ENCODE measurements around the gene NFYA. TPM values are rescaled to one million over a fixed set of nuclear protein-coding genes. Genes with fewer than 3 reads are reported as not detected.

Gene NFYA
- total RNA-seq, 2 donors from 2014 or later: 9.2 to 20.6 TPM

DNA sequence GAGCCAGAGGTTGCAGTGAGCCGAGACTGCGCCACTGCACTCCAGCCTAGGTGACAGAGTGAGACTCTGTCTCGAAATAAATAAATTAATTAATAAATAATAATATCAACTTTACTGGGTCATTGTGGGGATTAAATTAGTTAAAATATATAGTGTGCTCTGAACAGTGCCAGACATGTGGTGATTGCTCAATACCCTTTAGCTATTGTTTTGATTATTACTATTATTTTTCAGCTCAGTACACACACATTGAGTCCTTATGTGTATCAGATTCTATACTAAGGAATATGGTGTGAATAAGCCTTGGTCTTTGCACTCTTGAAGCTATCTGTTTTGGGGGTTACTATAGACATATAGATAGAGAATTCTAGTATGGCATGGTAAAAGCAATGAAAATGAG is 52.5 kb downstream of the NFYA start:
- Histone ChIP-seq H3K27ac (no peak overlapping the region), H3K27me3 (replicated peaks; ENCODE audit: insufficient read depth) (no peaks in the 10 kb centered on the region), H3K4me3 (no peak overlapping the region), H3K4me1 (ENCODE audit: control insufficient read depth in 1 of 2, low read depth in 2 of 2) (no peaks in the 10 kb centered on the region), H3K36me3 (peaks cover 7% of the 10 kb centered on the region), H3K9me3 (no peaks in the 10 kb centered on the region)
- TF ChIP-seq CTCF (IDR thresholded peaks at IDR 0.05): no peak
- DNase-seq (ENCODE audit: low spot score): no peak
- no peak for ATAC-seq (ENCODE audit: insufficient number of reproducible peaks, low FRiP score, low read depth)

DNA sequence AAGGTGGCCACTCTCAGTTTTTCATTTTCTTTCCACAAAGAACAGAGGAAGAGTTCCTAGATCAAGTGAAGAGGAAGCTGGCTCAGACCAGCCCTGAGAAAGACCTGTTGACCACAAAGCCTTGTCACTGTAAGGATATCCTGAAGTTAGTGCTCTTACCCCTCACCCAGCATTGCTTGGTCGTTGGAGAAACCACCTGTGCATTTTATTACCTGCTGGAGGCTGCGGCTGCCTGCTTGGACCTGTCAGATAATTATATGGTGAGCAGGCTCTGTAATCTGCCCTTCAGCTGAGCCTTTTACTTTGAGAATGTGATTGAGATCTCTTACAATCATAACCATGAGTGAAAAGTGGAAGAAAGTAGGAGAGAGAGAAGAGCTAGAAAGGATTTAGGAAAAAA is 59.5 kb downstream of the NFYA start:
- DNase-seq (ENCODE audit: low spot score): no peak

DNA sequence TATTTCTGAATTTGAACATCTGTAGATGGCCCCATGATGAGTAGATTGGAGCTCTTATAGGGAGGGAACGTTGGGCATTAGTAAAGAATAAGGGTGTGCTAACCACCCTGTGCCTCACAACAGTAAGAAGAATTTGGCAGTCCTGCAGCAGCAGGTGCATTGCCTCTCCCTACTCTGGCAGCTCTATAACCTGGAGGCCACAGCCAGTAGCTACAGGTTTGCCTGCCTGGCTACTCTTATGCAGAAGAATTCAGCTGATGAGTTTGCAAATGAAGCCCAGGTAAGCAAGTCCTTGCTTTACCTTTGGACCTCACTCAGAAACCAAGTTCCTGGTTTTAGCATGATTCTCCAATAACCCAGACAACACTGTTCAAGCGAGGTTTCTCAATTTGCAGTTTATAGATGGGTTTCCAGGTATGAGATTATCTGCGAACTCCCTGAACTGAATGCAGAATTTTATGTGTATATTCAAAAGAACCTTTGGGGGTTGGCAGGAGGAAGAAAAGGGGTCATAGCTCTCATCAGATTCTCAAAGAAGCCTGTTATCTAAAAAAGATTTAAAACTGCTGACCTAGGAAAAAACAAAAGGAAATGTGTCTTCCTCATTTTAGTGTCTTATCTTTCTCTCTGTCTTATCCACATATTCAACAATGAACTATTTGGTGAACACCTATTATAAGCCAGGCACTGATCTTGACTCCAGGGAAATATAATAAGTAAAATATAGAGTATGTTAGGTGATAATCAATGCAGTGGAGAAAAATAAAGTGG is 62.5 kb downstream of the NFYA start:
- Histone ChIP-seq H3K36me3 (no peaks in the 10 kb centered on the region), H3K9me3 (no peaks in the 10 kb centered on the region), H3K4me3 (no peak overlapping the region), H3K4me1 (ENCODE audit: control insufficient read depth in 1 of 2, low read depth in 2 of 2) (no peaks in the 10 kb centered on the region), H3K27ac (no peak overlapping the region), H3K27me3 (replicated peaks; ENCODE audit: insufficient read depth) (no peaks in the 10 kb centered on the region)
- DNase-seq (ENCODE audit: low spot score) (no peak), ATAC-seq (ENCODE audit: insufficient number of reproducible peaks, low FRiP score, low read depth) (no peak)
- TF ChIP-seq CTCF (IDR thresholded peaks at IDR 0.05): no peak

More for the DNA sequence above, 59.5 kb downstream of the NFYA start:
- Histone ChIP-seq H3K36me3 (no peaks in the 10 kb centered on the region), H3K9me3 (no peaks in the 10 kb centered on the region), H3K4me3 (no peak overlapping the region), H3K27me3 (replicated peaks; ENCODE audit: insufficient read depth) (no peaks in the 10 kb centered on the region), H3K27ac (no peak overlapping the region), H3K4me1 (ENCODE audit: control insufficient read depth in 1 of 2, low read depth in 2 of 2) (no peaks in the 10 kb centered on the region)
- no peak for ATAC-seq (ENCODE audit: insufficient number of reproducible peaks, low FRiP score, low read depth)
- TF ChIP-seq CTCF (IDR thresholded peaks at IDR 0.05): no peak

DNA sequence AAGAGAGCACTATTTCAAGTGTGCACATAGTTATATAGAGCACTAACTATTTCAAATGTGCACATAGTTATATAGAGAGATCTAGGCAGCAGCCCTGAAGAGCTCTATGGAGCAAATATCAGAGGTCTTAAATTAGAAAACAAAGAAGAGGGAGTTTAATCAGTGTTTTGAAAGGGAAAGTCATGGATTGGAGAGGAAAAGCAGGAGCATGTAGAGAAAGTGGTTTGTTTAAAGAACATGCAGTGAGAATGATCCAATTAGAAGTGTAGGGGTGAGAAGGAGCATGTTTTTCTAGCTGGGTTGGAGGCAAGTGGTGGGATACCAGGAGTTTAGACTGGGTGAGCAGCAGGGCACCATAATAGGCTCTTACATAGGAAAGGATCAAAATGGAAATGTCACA is 64.1 kb downstream of the NFYA start:
- no peaks in the 10 kb centered on the region for H3K9me3 ChIP-seq
- no peak for ATAC-seq (ENCODE audit: insufficient number of reproducible peaks, low FRiP score, low read depth)
- H3K36me3 ChIP-seq: no peaks in the 10 kb centered on the region

GRCh38 chr6:41147917-41148316 is 75.1 kb downstream of the NFYA start:
- H3K27me3 ChIP-seq (replicated peaks; ENCODE audit: insufficient read depth): no peaks in the 10 kb centered on the region
- no peak for DNase-seq (ENCODE audit: low spot score)
- no peaks in the 10 kb centered on the region for H3K9me3 ChIP-seq
- no peak for ATAC-seq (ENCODE audit: insufficient number of reproducible peaks, low FRiP score, low read depth)
- H3K27ac ChIP-seq: no peak overlapping the region
- H3K36me3 ChIP-seq: peaks cover 3% of the 10 kb centered on the region
- no peaks in the 10 kb centered on the region for H3K4me1 ChIP-seq (ENCODE audit: control insufficient read depth in 1 of 2, low read depth in 2 of 2)
- H3K4me3 ChIP-seq: no peak overlapping the region
- no peak for TF ChIP-seq CTCF (IDR thresholded peaks at IDR 0.05)

More for the DNA sequence above, 64.1 kb downstream of the NFYA start:
- H3K27me3 ChIP-seq (replicated peaks; ENCODE audit: insufficient read depth): no peaks in the 10 kb centered on the region
- no peak for TF ChIP-seq CTCF (IDR thresholded peaks at IDR 0.05)
- no peak overlapping the region for H3K4me3 ChIP-seq
- H3K27ac ChIP-seq: no peak overlapping the region
- DNase-seq (ENCODE audit: low spot score): no peak
- no peaks in the 10 kb centered on the region for H3K4me1 ChIP-seq (ENCODE audit: control insufficient read depth in 1 of 2, low read depth in 2 of 2)

Other genes with a start within 250 kb of the NFYA start
- 1 to 10 TPM; 2.2 to 7.9 TPM for gene UNC5CL, start 33.8 kb upstream of the NFYA start, total RNA-seq
- not detected for gene TSPO2, start 30.5 kb upstream of the NFYA start, total RNA-seq
- gene APOBEC2, start 19.8 kb upstream of the NFYA start, total RNA-seq: not detected
- 10 to 100 TPM in 1 of 2 donors, 1 to 10 TPM in 1; 3.1 to 15.0 TPM for gene OARD1, start 618 bp upstream of the NFYA start, total RNA-seq
- gene TREML1, start 81.4 kb downstream of the NFYA start, total RNA-seq: 1 to 10 TPM in 1 of 2 donors, under 1 TPM in 1; 0.56 to 3.9 TPM
- 10 to 100 TPM in 1 of 2 donors, 1 to 10 TPM in 1; 9.8 to 16.5 TPM for gene TREM2, start 90.1 kb downstream of the NFYA start, total RNA-seq
- under 1 TPM in 1 of 2 donors, not detected in 1; 0.49 TPM for gene TREML2, start 128.2 kb downstream of the NFYA start, total RNA-seq
- not detected for gene TREML4, start 155.4 kb downstream of the NFYA start, total RNA-seq
- gene TREM1, start 213.7 kb downstream of the NFYA start, total RNA-seq: 10 to 100 TPM in 1 of 2 donors, 1 to 10 TPM in 1; 3.1 to 11.7 TPM

Data from thoracic aorta (tissue), 2 donors.